ENCODE results near the gene HMBS. TPM values are rescaled to one million over a fixed set of nuclear protein-coding genes. Genes with fewer than 3 reads are reported as not detected.

Gene HMBS
- total and polyA plus RNA-seq, 2 of the 8 experiments (the other 6 are each of a cell fraction or from before 2014, with no cell fraction given), result 69.3 to 109 TPM

- Histone ChIP-seq H3K79me1 (ENCODE audit: low read depth, low read length) (peaks cover 7% of the 10 kb centered on the region), H3K27ac (ENCODE audit: low read depth, low read length) (no peak overlapping the region), H3K4me1 (replicated peaks in 1 of 4; ENCODE audit: control insufficient read depth in 3 of 4, insufficient read depth in 4 of 4, low read length in 3 of 4) (peaks cover 3 to 11% (median 5%) of the 10 kb centered on the region in 4 experiments; a peak in 6 of 7 replicates), H3K27me3 (replicated peaks in 1 of 4; ENCODE audit: control insufficient read depth in 3 of 4, extremely low read depth in 1 of 4, insufficient read depth in 3 of 4, low read length in 3 of 4) (no peaks in the 10 kb centered on the region), H3K9me3 (ENCODE audit: insufficient read depth in 2 of 2, low read depth in 1 of 2, low read length in 1 of 2) (no peaks in the 10 kb centered on the region), H2BK20ac (ENCODE audit: low read length) (no peak overlapping the region), H4K5ac (ENCODE audit: insufficient read length, low read depth, low read length) (no peak overlapping the region), H3K4ac (replicated peaks; ENCODE audit: insufficient read length, low read depth, low read length) (no peak overlapping the region), H3K14ac (ENCODE audit: insufficient read length) (no peak overlapping the region), H4K20me1 (replicated peaks in 1 of 2; ENCODE audit: control insufficient read depth in 1 of 2, insufficient read depth in 2 of 2, low read length in 2 of 2) (peaks cover 0 to 2% of the 10 kb centered on the region in 2 experiments), H3K9ac (replicated peaks in 1 of 4; ENCODE audit: extremely low read depth in 1 of 4, low read depth in 3 of 4, low read length in 3 of 4) (no peak overlapping the region), H2BK15ac (ENCODE audit: low read length) (no peak overlapping the region), H2BK5ac (ENCODE audit: low read depth, low read length) (no peak overlapping the region), H2AFZ (ENCODE audit: low read length) (no peak overlapping the region), H4K91ac (replicated peaks; ENCODE audit: insufficient read length, low read length) (no peak overlapping the region), H3K4me3 (ENCODE audit: extremely low read depth in 1 of 4, insufficient read depth in 2 of 4, low read depth in 3 of 4, low read length in 4 of 4) (no peak overlapping the region), H2BK120ac (replicated peaks; ENCODE audit: low read depth, low read length) (no peak overlapping the region), H3K4me2 (ENCODE audit: insufficient read depth in 1 of 2, low read depth in 2 of 2, low read length in 2 of 2) (peak overlapping the region in 1 of 2 experiments; percentile 92; a peak in 1 of 4 replicates), H3K18ac (ENCODE audit: extremely low read depth, low read length) (no peak overlapping the region), H3K23me2 (ENCODE audit: low read depth, low read length) (peaks cover 17% of the 10 kb centered on the region), H3K36me3 (ENCODE audit: control insufficient read depth in 2 of 4, insufficient read depth in 4 of 4, low read length in 3 of 4) (peaks cover 5 to 24% (median 16%) of the 10 kb centered on the region in 4 experiments; a peak in 6 of 8 replicates), H2BK12ac (ENCODE audit: low read depth, low read length) (no peak overlapping the region), H3K56ac (replicated peaks; ENCODE audit: insufficient read length, low read depth, low read length) (no peak overlapping the region), H2AK5ac (ENCODE audit: low read depth, low read length) (no peak overlapping the region), H4K8ac (ENCODE audit: extremely low read depth, insufficient read depth, low read length) (no peak overlapping the region), H3K23ac (ENCODE audit: insufficient read length) (no peak overlapping the region), H3K79me2 (ENCODE audit: control insufficient read depth in 1 of 2, insufficient read depth in 2 of 2, low read length in 2 of 2) (peaks cover 0 to 18% of the 10 kb centered on the region in 2 experiments; a peak in 3 of 4 replicates)
- FAIRE-seq (no peak), DNase-seq (ENCODE audit: low read depth in 1 of 2, low spot score in 2 of 2) (no peak)
- WGBS, 2 experiments (ENCODE audit: extremely low coverage in 1 of 2, insufficient coverage in 1 of 2, insufficient read length in 1 of 2, insufficient replicate concordance in 2 of 2, low coverage in 1 of 2, low lambda C conversion rate in 2 of 2, missing lambda C conversion rate in 1 of 2), result 89% methylated on average over 6 of the region's 6 CpGs; no CpG with 5 or more reads in 1 of the 2 experiments
- ChIA-PET CTCF (ENCODE audit: partially characterized antibody) (interaction anchor here (0.7 to 2.8 kb wide), 12 partner anchors 9 to 308 kb away, joined by 3 to 11 read pairs (median 4); no protein-coding TSS in a partner anchor), POLR2A (ENCODE audit: partially characterized antibody) (interaction anchor here (8.6 kb wide), 1 partner anchor 15 kb away, joined by 141 read pairs; the partner anchor contains the start of gene HMBS)
- TF ChIP-seq JUN (IDR thresholded peaks at IDR 0.05; ENCODE audit: low read depth, low read length) (no peak), BACH1 (IDR thresholded peaks at IDR 0.05; ENCODE audit: low read length) (no peak), KDM5A (IDR thresholded peaks at IDR 0.05; ENCODE audit: low read length) (no peak), HDAC2 (IDR thresholded peaks at IDR 0.05; ENCODE audit: borderline replicate concordance in 1 of 2, low read depth in 2 of 2, low read length in 2 of 2) (no peak), HDAC6 (IDR thresholded peaks at IDR 0.05; ENCODE audit: low read depth, low read length) (no peak), CHD1 (IDR thresholded peaks at IDR 0.05; ENCODE audit: low read depth, low read length) (no peak), NANOG (IDR thresholded peaks at IDR 0.05; ENCODE audit: insufficient read depth, low read depth, low read length, poor library complexity, severe bottlenecking) (no peak)
Measured at GRCh38 chr11:119099711-119100110, 15.0 kb downstream of the HMBS start.
